Esophagus squamous epithelium (tissue), 4 donors: Measurements from ENCODE around the gene GRAMD2B.

ENCODE experiments used
- CTCF ChIP-seq, 6 experiments: fragments of 450-650 bp in 4 of 6; fragments of 200-600 bp in 2 of 6; sonication (generic) in 2 of 6; IDR thresholded peaks; one replicate each; pipeline ENCODE4 v1.5.1; 2016 to 2019; ENCODE audit warnings: antibody characterized with exemption in 6 of 6, mild to moderate bottlenecking in 4 of 6, moderate library complexity in 4 of 6
- POLR2A ChIP-seq, 4 donors: fragments of 450-650 bp; IDR thresholded peaks; one replicate each; pipeline ENCODE4 v1.6.1; 2017; ENCODE audit warnings: antibody characterized with exemption in 4 of 4, mild to moderate bottlenecking in 4 of 4, moderate library complexity in 3 of 4

- TF ChIP-seq CTCF (IDR thresholded peaks at IDR 0.05) = no peak
- TF ChIP-seq POLR2A (IDR thresholded peaks at IDR 0.05) = no peak
Measured at GRCh38 chr5:126511961-126512360, 88.8 kb downstream of the GRAMD2B start.
